HUES6 (cell line): ENCODE data around the gene HEBP1.

Source experiments
- H3K27ac ChIP-seq: 2 replicates; pipeline ENCODE4 v1.7.0; 2013; ENCODE audit warnings: low read depth, mild to moderate bottlenecking, low read length, inconsistent platforms
- H3K27me3 ChIP-seq: 2 replicates; pipeline ENCODE4 v1.6.1; 2013; ENCODE audit warnings: low read length; ENCODE audit not compliant: control insufficient read depth, insufficient read depth
- H3K36me3 ChIP-seq: 2 replicates; pipeline ENCODE4 v1.6.1; 2013; ENCODE audit warnings: low read length; ENCODE audit not compliant: control insufficient read depth, insufficient read depth
- H3K4me1 ChIP-seq: 2 replicates; pipeline ENCODE4 v1.6.1; 2013; ENCODE audit warnings: low read length; ENCODE audit not compliant: control insufficient read depth, insufficient read depth
- H3K4me3 ChIP-seq: 2 replicates; pipeline ENCODE4 v1.5.1; 2013; ENCODE audit warnings: low read depth, low read length
- H3K9ac ChIP-seq: one replicate; pipeline ENCODE4 v1.6.1; 2013; ENCODE audit warnings: mild to moderate bottlenecking, low read length
- H3K9me3 ChIP-seq: 2 replicates; pipeline ENCODE4 v1.6.1; 2013; ENCODE audit warnings: low read depth, low read length; ENCODE audit not compliant: control insufficient read depth, insufficient read depth

HEBP1 gene

GRCh38 chr12:12927211-12928079 is 72.6 kb downstream of the HEBP1 start:
- H3K9me3 ChIP-seq = peaks cover 5% of the 10 kb centered on the region; the same call in 1 of the 2 replicates
- H3K9ac ChIP-seq = no peak overlapping the region
- no peaks in the 10 kb centered on the region for H3K36me3 ChIP-seq
- H3K27me3 ChIP-seq = no peaks in the 10 kb centered on the region
- H3K4me1 ChIP-seq = no peaks in the 10 kb centered on the region
- H3K4me3 ChIP-seq = peak overlapping the region; percentile 67
- no peak overlapping the region for H3K27ac ChIP-seq

GRCh38 chr12:12926571-12927071 is 73.4 kb downstream of the HEBP1 start:
- Histone ChIP-seq H3K27me3 (no peaks in the 10 kb centered on the region), H3K27ac (no peak overlapping the region), H3K36me3 (no peaks in the 10 kb centered on the region), H3K4me1 (peaks cover 3% of the 10 kb centered on the region; the same call in 1 of the 2 replicates), H3K4me3 (no peak overlapping the region), H3K9me3 (peaks cover 5% of the 10 kb centered on the region; the same call in 1 of the 2 replicates), H3K9ac (no peak overlapping the region)

GRCh38 chr12:12925388-12925787 is 74.7 kb downstream of the HEBP1 start:
- Histone ChIP-seq H3K27me3 (no peaks in the 10 kb centered on the region), H3K36me3 (no peaks in the 10 kb centered on the region), H3K9me3 (peaks cover 1% of the 10 kb centered on the region; the same call in 1 of the 2 replicates), H3K4me1 (peaks cover 3% of the 10 kb centered on the region; the same call in 1 of the 2 replicates), H3K9ac (no peak overlapping the region), H3K27ac (no peak overlapping the region), H3K4me3 (no peak overlapping the region)
